ENCODE measurements around the gene PCDHGC5. TPM values are rescaled to one million over a fixed set of nuclear protein-coding genes. Genes with fewer than 3 reads are reported as not detected.

PCDHGC5 gene
- total and polyA plus RNA-seq, 2 of the 8 experiments (the other 6 are each of a cell fraction or from before 2014, with no cell fraction given): 0.41 to 1.1 TPM

GRCh38 chr5:141529873-141530272, 41.0 kb downstream of the PCDHGC5 start:
- H2BK20ac ChIP-seq (ENCODE audit: low read length): no peak overlapping the region
- H2BK120ac ChIP-seq (replicated peaks; ENCODE audit: low read depth, low read length): no peak overlapping the region
- H3K27me3 ChIP-seq (replicated peaks in 1 of 4; ENCODE audit: control insufficient read depth in 3 of 4, extremely low read depth in 1 of 4, insufficient read depth in 3 of 4, low read length in 3 of 4): no peaks in the 10 kb centered on the region
- H3K4ac ChIP-seq (replicated peaks; ENCODE audit: insufficient read length, low read depth, low read length): no peak overlapping the region
- no peak overlapping the region for H3K23ac ChIP-seq (ENCODE audit: insufficient read length)
- WGBS, 2 experiments (ENCODE audit: extremely low coverage in 1 of 2, insufficient coverage in 1 of 2, insufficient read length in 1 of 2, insufficient replicate concordance in 2 of 2, low coverage in 1 of 2, low lambda C conversion rate in 2 of 2, missing lambda C conversion rate in 1 of 2): 94% methylated on average over 7 of the region's 7 CpGs; no CpG with 5 or more reads in 1 of the 2 experiments
- no peak overlapping the region for H3K4me2 ChIP-seq (ENCODE audit: insufficient read depth in 1 of 2, low read depth in 2 of 2, low read length in 2 of 2)
- no peaks in the 10 kb centered on the region for H3K9me3 ChIP-seq (ENCODE audit: insufficient read depth in 2 of 2, low read depth in 1 of 2, low read length in 1 of 2)
- peaks cover 14 to 43% (median 24%) of the 10 kb centered on the region in 4 experiments for H3K36me3 ChIP-seq (ENCODE audit: control insufficient read depth in 2 of 4, insufficient read depth in 4 of 4, low read length in 3 of 4)
- no peaks in the 10 kb centered on the region for H3K79me1 ChIP-seq (ENCODE audit: low read depth, low read length)
- no peak overlapping the region for H3K18ac ChIP-seq (ENCODE audit: extremely low read depth, low read length)
- ChIA-PET CTCF (ENCODE audit: partially characterized antibody) (interaction anchor here (1.2 to 50.9 kb wide), 3 partner anchors 34 to 321 kb away, joined by 3 to 1236 read pairs (median 3); partner anchors contain the start of genes PCDHB12, PCDHGA10, PCDHGA11 and PCDHGA9), POLR2A (ENCODE audit: partially characterized antibody) (no interaction called here)
- no peak overlapping the region for H3K4me3 ChIP-seq (ENCODE audit: extremely low read depth in 1 of 4, insufficient read depth in 2 of 4, low read depth in 3 of 4, low read length in 4 of 4)
- H2BK12ac ChIP-seq (ENCODE audit: low read depth, low read length): no peak overlapping the region
- no peak overlapping the region for H4K8ac ChIP-seq (ENCODE audit: extremely low read depth, insufficient read depth, low read length)
- no peak overlapping the region for H4K5ac ChIP-seq (ENCODE audit: insufficient read length, low read depth, low read length)
- H3K4me1 ChIP-seq (replicated peaks in 1 of 4; ENCODE audit: control insufficient read depth in 3 of 4, insufficient read depth in 4 of 4, low read length in 3 of 4): peaks cover 0 to 8% (median 3%) of the 10 kb centered on the region in 4 experiments; a peak in 3 of 7 replicates
- no peaks in the 10 kb centered on the region for H3K23me2 ChIP-seq (ENCODE audit: low read depth, low read length)
- no peak overlapping the region for H2BK15ac ChIP-seq (ENCODE audit: low read length)
- no peak overlapping the region for H2AFZ ChIP-seq (ENCODE audit: low read length)
- TF ChIP-seq TCF12 (IDR thresholded peaks at IDR 0.05; ENCODE audit: low read depth, low read length) (no peak), KDM1A (IDR thresholded peaks at IDR 0.05; ENCODE audit: borderline replicate concordance, low read length) (no peak), CBX8 (IDR thresholded peaks at IDR 0.05; ENCODE audit: borderline replicate concordance, low read depth, low read length) (no peak), FOSL1 (IDR thresholded peaks at IDR 0.05; ENCODE audit: insufficient read depth, low read depth, low read length) (no peak), POLR2A (IDR thresholded peaks at IDR 0.05; ENCODE audit: control extremely low read depth in 1 of 2, low read depth in 2 of 2, low read length in 2 of 2) (no peak), BRCA1 (IDR thresholded peaks at IDR 0.05; ENCODE audit: low read depth, low read length) (no peak), YY1 (IDR thresholded peaks at IDR 0.05; ENCODE audit: low read depth, low read length) (no peak)
- TF ChIP-seq, protein P1, sequence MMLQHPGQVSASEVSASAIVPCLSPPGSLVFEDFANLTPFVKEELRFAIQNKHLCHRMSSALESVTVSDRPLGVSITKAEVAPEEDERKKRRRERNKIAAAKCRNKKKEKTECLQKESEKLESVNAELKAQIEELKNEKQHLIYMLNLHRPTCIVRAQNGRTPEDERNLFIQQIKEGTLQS (IDR thresholded peaks at IDR 0.05; ENCODE audit: insufficient read depth, low read depth, low read length): no peak
- no peak for FAIRE-seq
- H4K20me1 ChIP-seq (replicated peaks in 1 of 2; ENCODE audit: control insufficient read depth in 1 of 2, insufficient read depth in 2 of 2, low read length in 2 of 2): no peaks in the 10 kb centered on the region
- H3K9ac ChIP-seq (replicated peaks in 1 of 4; ENCODE audit: extremely low read depth in 1 of 4, low read depth in 3 of 4, low read length in 3 of 4): no peak overlapping the region
- no peaks in the 10 kb centered on the region for H3K79me2 ChIP-seq (ENCODE audit: control insufficient read depth in 1 of 2, insufficient read depth in 2 of 2, low read length in 2 of 2)
- no peak overlapping the region for H3K27ac ChIP-seq (ENCODE audit: low read depth, low read length)
- H3K14ac ChIP-seq (ENCODE audit: insufficient read length): no peak overlapping the region
- no peak overlapping the region for H2AK5ac ChIP-seq (ENCODE audit: low read depth, low read length)
- H2BK5ac ChIP-seq (ENCODE audit: low read depth, low read length): no peak overlapping the region
- H4K91ac ChIP-seq (replicated peaks; ENCODE audit: insufficient read length, low read length): no peak overlapping the region
- no peak for DNase-seq (ENCODE audit: low read depth in 1 of 2, low spot score in 2 of 2)
- H3K56ac ChIP-seq (replicated peaks; ENCODE audit: insufficient read length, low read depth, low read length): no peak overlapping the region

Measured in H1 (cell line).